ENCODE results near the gene KHDC1L. TPM values are rescaled to one million over a fixed set of nuclear protein-coding genes. Genes with fewer than 3 reads are reported as not detected.

KHDC1L gene
- total and polyA plus RNA-seq, 2 of the 4 experiments (the other 2 are of a cell fraction): 0.18 to 0.68 TPM

- Histone ChIP-seq H2AFZ (replicated peaks; ENCODE audit: low read length, poor library complexity) (no peak overlapping the region), H4K20me1 (ENCODE audit: insufficient read depth, low read length) (no peaks in the 10 kb centered on the region), H3K4me3 (ENCODE audit: insufficient read depth, low read depth, low read length) (no peak overlapping the region), H3K18ac (ENCODE audit: low read depth, low read length) (no peak overlapping the region), H3K4me2 (ENCODE audit: low read depth, low read length) (no peak overlapping the region), H2BK15ac (ENCODE audit: low read depth, low read length) (no peak overlapping the region), H2AK9ac (replicated peaks; ENCODE audit: low read depth, low read length, poor library complexity) (no peak overlapping the region), H3K9me1 (ENCODE audit: insufficient read depth, low read length) (no peaks in the 10 kb centered on the region), H3K9ac (ENCODE audit: low read depth, low read length) (no peak overlapping the region), H2BK120ac (ENCODE audit: low read depth, low read length) (no peak overlapping the region), H3K23ac (ENCODE audit: low read depth, low read length) (no peak overlapping the region), H3K27me3 (ENCODE audit: control insufficient read depth, insufficient read depth, low read length) (no peaks in the 10 kb centered on the region), H3K4ac (ENCODE audit: low read depth, low read length) (no peak overlapping the region), H3K36me3 (ENCODE audit: control insufficient read depth, insufficient read depth, low read length) (no peaks in the 10 kb centered on the region), H2BK20ac (ENCODE audit: low read depth, low read length) (no peak overlapping the region), H3K9me3 (ENCODE audit: control insufficient read depth, insufficient read depth, low read length) (no peaks in the 10 kb centered on the region), H3K56ac (ENCODE audit: extremely low read depth, insufficient read depth, low read length) (no peak overlapping the region), H3K79me1 (ENCODE audit: low read depth in 1 of 2, low read length in 2 of 2) (no peaks in the 10 kb centered on the region), H4K5ac (ENCODE audit: low read depth, low read length) (no peak overlapping the region), H3K14ac (replicated peaks; ENCODE audit: low read depth, low read length) (no peak overlapping the region), H4K91ac (ENCODE audit: insufficient read depth, low read depth, low read length) (no peak overlapping the region), H4K8ac (ENCODE audit: low read depth in 2 of 2, low read length in 2 of 2) (no peak overlapping the region), H3K27ac (ENCODE audit: insufficient read depth, low read length) (no peak overlapping the region), H2BK5ac (ENCODE audit: low read depth, low read length, poor library complexity, severe bottlenecking) (no peak overlapping the region), H3K4me1 (ENCODE audit: control insufficient read depth, insufficient read depth, low read length) (no peaks in the 10 kb centered on the region), H2AK5ac (ENCODE audit: low read depth, low read length) (no peak overlapping the region; the same call in 1 of the 2 replicates)
- no peak for ATAC-seq (ENCODE audit: low read depth)
- TF ChIP-seq NFE2L2 (IDR thresholded peaks at IDR 0.05; ENCODE audit: low read depth, low read length) (no peak), MXI1 (IDR thresholded peaks at IDR 0.05; ENCODE audit: borderline replicate concordance, low read depth, low read length) (no peak), USF2 (IDR thresholded peaks at IDR 0.05; ENCODE audit: low read depth, low read length) (no peak)
- dilution Hi-C loops (cut with HindIII; ENCODE audit: low sequenced_read_pairs, unreplicated experiment) (no loop called here), in situ Hi-C loops (cut with MboI; ENCODE audit: low sequenced_read_pairs) (no loop called here), intact Hi-C loops (cut with micrococcal nuclease) (no loop called here)
- no TSS peak for BruUV-seq (replicated peaks)
- no CpG with 5 or more reads among the region's 3 CpGs for WGBS, 2 experiments (ENCODE audit: extremely low coverage in 2 of 2, insufficient read length in 1 of 2)
- CTCF ChIA-PET: interaction anchor here (1.1 kb wide), 1 partner anchor 99 kb away, joined by 3 read pairs; no protein-coding TSS in a partner anchor
- DNase-seq: no peak
- POLR2A ChIA-PET (ENCODE audit: unreplicated experiment): no interaction called here
Measured at GRCh38 chr6:73227606-73228255, 2.4 kb upstream of the KHDC1L start.

Measured in IMR-90 (cell line).